NOMO-1 (cell line): ENCODE measurements around the gene ACP5.
"Not testable (repeated sequence)": the region's sequence is repeated elsewhere in the genome, so short reads cannot be mapped to it uniquely, and the experiment has no call there.

Source experiments
- DNase-seq, 2 experiments: peaks; one replicate each; lab custom pipeline; 2025; ENCODE audit not compliant: unreplicated experiment in 2 of 2; lab: John Stamatoyannopoulos, UW

Gene ACP5

DNA sequence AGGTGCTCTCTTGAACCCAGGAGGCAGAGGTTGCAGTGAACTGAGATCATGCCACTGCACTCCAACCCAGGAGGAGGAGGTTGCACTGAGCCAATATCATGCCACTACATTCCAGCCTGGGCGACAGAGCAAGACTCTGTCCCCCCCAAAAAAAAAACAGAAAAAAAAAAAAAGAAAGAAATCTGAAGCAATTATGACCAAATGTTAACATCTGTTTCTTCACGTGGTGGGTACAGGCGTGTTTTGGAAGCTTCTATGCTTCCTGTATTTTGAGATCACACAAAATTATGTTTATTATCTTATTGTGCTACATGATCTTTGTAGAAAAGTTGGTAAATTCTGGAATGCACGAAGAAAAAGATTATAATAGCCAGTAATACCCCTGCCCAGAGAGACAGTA is 2.7 kb upstream of the ACP5 start:
- DNase-seq, result peak in 1 of 2 experiments; percentile 13

DNA sequence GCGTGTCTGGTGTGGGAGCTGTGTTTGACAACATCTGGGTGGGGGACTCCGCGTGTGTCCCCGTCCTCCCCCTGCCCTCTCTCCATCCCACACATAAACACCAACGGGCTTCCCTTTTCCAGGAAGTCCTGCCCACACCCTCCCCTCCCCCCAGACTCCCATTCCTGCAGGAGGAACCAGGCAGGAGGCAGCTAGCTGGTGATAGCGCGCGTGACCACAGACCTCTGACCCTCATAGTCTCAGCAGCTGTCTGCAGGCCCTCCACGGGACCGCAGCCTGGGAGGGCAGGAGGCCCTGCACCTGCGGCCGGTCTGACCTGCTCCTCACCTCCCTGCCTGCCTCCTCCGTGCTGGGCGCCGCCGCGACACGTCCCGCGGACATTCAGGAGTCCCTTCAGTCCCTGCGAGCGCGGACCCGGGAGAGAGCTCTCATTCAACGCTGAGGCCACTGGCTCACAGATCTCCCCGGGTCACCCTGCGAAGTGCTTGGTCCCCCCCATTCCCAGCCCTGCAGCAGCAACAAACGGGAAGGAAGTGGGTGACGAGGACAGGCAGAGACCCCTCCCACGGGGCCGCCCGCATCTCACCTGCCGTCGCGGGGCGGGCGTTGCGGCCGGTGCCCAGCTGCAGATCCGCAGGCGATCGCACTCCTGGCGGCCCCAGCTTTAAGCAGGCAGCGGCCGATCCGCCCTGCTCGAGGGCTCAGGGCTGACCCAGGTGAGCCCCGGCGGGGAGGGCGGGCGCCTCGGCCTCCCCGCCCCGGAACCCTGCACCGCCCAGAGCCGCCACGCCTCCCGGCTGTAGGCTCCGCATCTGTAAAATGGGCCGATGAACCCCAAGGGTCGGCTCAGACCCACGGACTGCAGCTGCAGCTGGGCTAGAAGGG is 1.1 kb upstream of the ACP5 start:
- DNase-seq, result no peak

DNA sequence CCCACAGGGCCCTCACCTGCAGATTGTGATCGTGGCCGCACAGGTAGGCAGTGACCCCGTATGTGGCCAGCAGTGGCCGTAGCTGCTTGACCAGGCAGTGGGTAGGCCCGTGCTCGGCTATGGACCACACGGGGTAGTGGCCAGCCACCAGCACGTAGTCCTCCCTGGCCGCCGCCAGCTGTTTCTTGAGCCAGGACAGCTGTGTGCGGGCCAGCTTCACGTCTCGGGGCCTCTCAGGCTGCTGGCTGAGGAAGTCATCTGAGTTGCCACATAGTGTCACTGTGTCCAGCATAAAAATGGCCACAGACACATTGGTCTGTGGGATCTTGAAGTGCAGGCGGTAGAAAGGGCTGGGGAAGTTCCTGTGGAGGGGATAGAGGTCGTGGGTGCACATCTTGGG is 1.2 kb downstream of the ACP5 start:
- DNase-seq, result no peak

DNA sequence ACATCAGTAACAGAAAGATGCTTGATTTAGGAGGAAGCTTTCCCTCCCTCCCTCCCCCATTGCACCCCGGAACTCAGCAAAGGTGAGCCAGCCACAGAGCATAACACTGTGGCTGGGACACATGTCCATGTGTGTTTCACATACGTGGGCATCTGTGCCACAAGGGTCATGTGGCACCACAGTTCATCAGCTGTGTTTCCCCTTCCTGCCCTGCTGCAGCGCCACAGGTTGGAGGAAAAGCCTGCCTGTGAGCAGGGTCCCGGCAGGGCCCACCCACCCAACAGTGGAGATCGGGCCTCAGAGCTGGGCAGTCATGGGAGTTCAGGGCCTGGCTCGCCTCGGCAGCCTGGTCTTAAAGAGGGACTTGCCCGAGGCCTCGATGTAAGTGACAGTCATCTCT is 2.8 kb downstream of the ACP5 start:
- no peak for DNase-seq

DNA sequence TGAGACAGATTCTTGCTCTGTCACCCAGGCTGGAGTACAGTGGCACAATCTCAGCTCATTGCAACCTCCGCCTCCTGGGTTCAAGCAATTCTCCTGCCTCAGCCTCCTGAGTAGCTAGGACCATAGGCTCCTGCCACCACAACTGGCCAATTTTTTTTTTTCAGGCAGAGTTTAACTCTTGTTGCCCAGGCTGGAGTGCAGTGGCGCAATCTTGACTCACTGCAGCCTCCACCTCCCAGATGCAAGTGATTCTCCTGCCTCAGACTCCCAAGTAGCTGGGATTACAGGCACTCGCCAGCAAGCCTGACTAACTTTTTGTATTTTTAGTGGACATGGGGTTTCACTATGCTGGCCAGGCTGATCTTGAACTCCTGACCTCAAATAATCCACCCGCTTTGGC is 3.7 kb downstream of the ACP5 start:
- DNase-seq, result not testable (repeated sequence)

DNA sequence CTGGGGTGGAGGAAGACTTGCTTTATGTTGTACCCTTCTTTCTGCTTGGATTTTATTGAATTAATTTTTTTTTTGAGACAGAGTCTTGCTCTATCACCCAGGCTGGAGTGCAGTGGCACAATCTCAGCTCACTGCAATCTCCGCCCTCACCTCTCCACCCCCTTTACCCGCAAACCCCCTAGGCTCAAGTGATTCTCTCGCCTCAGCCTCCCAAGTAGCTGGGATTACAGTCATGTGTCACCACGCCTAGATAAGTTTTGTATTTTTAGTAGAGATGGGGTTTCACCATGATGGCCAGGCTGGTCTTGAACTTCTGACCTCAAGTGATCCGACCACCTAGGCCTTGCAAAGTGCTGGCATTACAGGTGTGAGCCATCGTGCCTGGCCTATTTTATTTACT is 4.1 kb downstream of the ACP5 start:
- DNase-seq, result not testable (repeated sequence)

DNA sequence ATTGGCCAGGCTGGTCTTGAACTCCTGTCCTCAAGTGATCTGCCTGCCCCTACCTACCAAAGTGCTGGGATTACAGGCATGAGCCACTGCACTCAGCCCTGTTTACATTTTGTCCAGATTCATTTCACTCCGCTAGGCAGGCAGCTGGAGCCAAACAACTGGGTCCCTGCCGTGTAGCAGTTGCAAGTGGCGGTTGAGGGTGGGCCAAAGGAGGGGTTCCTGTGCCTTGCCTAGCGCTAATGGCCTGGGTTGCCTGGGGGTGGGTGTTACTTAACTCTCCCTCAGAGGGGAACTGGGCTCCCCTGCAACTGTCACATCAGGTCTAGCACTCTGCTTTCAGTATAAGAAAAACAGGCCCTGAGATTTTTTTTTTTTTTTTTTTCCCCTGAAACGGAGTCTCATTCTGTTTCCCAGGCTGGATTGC is 7.4 kb downstream of the ACP5 start:
- peak; percentile 90 to 94 for DNase-seq

DNA sequence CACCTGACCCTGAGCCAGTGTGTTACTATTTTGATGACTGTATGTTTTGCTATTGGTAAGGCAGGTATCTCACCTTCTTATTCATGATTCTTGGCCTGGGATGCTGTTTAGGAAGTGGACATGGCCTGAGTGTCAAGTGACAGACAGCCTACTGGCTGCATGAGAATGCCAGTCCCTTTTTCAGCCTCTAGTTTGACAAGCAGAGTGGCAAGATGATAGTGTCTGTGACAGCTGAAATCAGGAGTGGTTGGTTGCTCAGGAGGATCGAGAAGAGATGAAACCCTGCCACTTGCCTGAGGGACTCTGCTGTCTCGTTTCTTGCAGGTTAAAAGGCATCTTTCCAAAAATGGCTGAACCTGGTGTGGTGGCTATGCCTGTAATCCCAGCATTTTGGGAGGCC is 11.3 kb downstream of the ACP5 start:
- DNase-seq, result no peak

DNA sequence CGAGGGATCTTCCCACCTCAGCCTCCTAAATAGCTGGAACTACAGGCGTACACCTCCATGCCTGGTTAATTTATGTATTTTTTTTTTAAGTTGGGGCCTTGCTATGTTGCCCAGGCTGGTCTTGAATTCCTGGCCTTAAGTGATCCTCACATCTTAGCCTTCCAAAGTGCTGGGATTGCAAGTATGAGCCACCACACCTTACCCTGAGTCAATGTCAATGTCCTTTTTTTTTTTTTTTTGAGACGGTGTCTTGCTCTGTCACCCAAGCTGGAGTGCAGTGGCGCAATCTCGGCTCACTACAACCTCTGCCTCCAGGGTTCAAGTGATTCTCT is 11.8 kb downstream of the ACP5 start:
- DNase-seq, result not testable (repeated sequence)

DNA sequence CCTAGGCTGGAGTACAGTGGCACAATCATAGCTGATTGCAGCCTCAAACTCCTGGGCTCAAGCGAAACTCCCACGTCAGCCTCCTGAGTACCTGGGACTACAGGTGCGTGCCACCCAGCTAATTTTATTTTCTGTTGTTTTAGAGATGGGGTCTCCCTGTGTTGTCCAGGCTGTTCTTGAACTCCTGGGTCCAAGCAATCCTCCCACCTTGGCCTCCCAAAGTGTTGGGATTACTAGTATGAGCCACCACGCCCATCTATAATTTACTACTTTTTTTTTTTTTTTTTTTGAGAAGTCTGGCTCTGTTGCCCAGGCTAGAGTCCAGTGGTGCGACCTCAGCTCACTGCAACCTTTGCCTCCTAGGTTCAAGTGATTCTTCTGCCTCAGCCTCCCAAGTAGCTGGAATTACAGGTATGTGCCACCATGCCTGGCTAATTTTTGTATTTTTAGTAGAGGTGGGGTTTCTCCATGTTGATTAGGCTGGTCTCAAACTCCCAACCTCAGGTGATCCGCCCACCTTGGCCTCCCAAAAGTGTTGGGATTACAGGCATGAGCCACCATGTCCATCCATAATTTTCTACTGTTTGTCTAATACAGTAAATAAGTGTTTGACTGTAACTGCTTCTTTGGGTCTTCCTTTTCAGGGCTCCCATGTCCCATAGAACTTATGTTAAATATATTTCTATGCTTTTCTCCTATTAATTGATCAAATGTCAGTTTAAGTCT is 13.2 kb downstream of the ACP5 start:
- not testable (repeated sequence) for DNase-seq

DNA sequence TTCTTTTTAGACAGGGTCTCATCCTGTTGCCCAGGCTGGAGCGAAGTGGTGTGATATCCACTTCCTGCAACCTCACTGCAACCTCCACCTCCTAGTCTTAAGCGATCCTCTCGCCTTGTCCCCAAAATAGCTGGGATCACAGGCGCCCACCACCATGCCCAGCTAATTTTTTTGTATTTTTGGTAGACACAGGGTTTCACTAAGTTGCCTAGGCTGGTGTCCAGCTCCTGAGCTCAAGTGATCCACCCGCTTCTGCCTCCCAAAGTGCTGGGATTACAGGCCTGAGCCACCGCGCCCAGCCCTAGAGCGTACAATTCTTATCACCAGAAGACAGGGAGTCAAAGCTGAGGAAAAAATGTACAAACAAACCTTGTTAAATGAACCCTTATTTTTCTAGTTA is 13.9 kb downstream of the ACP5 start:
- DNase-seq, result no peak

DNA sequence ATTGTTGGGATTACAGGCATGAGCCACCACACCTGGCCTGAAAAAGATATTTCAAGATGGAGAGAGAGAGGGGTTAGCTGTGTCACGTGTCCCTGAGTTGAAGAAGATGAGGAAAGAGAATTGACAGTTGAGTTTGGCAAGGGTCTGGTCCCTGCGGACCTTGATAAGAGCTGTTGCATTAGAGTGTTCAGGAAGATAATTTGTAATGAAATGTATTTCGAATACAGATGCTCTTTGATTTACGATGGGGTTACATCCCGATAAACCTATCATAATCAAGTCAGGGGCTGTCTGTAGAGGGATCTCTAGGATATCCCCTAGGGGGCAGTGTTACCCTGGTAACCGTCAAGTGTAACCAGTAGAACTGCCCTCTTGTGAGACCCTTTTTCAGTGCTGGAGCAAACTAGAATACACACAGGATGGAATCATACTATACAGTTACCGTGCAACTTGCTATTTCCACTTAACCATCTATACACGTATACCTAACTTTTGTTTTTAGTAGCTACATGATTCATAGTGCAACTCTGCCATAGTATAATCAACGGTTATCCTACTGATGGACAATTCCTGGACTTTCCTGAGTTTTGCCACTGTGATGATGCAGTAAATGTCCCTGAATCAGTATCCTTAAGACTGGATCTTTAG is 16.9 kb downstream of the ACP5 start:
- peak; percentile 34 to 90 for DNase-seq

DNA sequence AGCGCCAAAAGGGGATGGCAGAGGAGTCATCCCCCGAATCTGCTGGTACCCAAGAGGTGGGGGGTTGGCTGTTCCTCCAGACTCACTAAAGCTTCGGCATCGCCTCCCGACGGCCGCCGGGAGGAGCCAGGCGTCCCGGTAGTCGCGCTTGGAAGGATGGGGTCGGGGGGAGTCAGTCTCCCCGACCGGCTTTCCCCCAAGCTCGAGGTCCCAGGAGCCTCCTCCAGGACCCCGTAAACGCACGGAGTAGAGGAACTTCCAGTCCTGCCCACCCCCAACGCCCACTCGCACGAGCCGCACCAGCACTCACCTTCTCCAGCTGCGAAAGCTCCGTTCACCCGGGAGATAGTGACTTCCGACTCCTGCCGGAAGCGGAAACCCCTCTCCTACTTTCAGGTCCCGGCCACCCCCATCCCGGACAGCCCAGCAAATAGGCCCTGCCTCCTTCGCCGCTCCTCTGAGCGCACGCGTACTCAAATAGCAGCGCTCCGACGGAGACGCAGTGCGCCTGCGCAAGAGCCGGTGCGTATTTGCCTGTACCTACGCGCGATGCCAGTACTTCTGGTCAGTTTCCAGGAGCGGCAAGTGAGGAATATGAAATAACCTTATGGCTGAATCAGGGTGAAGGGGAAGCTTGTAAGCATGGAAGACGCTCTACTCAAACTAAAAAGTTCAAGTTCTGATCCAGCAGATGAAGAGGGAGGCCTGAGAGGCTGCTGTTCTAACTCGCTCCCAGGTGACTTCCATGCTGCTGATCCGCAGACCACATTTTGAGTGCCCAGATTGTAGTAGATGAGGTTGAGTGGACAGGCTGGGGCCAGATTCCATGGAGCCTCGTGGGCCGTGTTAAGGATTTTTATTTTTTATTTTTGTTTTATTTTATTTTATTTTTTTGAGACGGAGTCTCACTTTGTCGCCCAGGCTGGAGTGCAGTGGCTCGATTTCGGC is 18.3 kb downstream of the ACP5 start, which contains the start of gene ELOF1:
ELOF1 (minus strand) TSS at position 350 of the 948 bp plus-strand sequence. CDS start 4,883 bp downstream, outside the sequence.
- DNase-seq, result peak; percentile 97 to 98

DNA sequence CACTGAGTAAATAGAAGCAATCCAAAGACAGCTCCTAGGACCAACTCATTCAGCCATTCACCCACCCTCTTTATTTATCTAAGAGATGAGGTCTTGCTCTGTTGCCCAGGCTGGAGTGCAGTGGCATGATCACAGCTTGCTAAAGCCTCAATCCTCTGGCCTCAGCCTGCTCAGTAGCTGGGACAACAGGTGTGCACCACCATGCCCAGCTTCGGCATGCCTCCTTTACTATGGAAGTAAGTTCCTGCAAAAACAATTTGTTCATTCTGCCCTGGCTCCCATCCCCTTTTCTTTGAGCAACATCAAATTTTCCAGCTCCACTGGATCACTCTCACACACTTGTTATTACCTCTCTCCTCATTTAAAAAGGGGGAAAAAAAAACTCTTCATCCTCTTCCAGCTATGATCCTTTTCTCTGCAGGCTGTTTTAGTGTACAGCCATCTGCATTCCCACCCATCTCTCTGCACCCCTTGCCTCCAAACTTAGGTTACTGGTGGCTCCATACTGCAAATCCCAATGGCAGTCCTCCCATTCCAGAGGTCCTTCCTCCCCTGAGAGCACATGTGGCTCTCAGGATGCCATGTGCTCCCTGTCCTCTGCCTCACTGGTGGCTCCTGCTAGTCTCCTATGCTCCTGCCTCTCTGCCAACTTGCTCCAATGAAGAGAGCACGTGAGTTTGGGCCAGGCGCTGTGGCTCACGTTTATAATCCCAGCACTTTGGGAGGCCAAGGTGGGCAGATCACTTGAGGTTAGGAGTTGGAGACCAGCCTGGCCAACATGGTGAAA is 20.6 kb downstream of the ACP5 start:
- no peak for DNase-seq

DNA sequence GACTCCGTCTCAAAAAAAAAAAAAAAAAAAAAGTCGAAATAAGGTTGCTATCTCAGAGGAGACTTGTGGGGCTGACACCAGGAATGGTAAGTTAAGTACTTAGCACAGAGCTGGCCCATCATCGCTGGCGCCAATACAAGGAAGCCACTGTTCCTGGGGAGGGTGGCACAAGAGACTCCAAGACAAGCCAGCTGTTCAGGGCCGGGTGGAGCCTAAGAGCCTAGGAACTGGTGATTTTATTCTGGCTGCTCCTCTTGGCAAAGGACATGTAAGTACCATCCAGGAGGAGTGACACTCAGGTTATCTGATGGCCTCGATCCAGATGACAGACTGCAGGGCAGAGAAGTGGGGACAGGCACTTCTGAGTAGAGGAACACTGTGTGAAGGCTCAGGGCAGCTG is 22.2 kb downstream of the ACP5 start:
- DNase-seq, result no peak

DNA sequence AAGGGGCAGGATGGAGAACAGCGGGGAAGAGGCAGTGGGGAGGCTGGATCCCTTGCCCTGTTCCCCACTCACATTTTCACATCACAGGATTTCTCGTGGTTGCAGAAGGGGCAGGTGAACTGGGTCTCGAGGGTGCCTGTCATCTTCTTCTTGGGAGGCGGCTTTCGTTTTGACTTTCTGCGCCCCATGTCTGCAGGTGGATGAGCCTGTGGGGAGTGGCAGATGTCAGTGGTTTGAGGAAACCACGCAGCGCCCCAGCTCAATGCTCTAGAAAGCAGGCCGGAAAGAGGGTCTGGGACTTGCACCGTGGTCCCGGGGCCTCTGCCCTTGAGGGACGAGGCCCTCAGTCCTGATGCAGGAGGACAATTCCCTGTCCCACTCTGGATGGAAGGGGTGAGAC is 23.3 kb downstream of the ACP5 start:
- DNase-seq, result no peak

DNA sequence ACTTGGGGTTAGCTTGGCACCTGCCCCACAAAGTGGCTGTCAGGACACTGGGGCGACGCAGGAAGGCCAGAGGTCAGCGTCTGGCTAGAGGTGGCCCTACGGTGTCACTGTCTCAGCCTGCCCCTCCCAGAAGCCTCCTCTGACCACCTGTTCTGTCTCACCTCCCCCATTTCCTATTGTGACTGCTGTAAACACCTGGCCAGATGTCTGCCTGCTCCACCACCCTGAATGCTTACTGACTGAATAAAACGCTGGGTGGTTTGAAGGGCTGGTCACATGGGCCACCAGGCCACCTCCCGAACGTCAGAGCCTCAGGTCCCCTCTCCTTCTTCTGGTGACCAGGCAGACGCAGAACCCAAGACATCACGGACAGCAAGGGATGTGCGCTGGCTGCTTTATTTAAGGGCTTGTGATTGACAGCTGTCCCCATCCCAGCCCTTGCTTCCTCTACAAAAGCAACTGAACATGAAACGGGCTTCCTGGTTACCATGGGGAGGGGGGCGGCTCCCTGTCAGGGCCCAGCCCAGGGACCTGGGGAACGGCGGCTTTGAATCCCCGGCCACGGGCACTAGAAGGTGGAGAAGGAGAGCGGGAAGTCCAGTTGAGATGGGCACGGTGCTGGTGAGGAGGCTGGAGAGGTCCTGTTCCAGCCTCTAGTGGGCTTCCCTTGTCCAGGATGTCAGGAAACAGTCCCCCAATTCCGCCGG is 24.6 kb downstream of the ACP5 start:
- no peak for DNase-seq

DNA sequence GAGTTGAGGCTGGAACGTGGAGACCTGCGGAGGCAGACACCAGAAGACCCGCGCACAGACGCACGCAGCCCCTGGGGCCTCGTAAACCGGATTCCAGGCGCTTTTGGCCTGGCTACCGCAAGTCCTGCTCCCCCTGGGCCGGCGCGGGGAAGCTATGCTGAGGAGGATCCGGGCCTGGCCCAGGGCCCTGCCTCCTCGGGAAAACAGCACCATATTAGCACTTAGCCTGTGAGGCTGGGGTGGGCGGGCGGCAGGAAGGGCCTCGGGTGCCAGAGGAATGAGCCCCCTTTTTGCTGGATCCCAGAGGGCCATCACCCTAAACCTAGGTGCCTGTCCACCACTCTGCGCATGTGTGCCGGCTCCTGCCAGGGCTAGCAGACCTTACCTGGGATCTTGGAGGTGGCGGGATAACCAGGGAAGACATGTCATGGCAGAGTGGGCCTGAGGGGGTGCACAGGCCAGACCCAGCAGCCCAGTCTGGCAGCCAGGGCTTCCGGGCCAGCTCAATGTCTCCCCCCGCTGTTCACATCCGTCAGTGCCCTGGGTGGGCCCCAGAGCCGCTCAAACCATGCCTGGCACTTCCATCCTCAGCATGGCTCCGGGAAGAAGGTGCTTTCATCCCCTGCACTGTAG is 25.7 kb downstream of the ACP5 start:
- no peak for DNase-seq

DNA sequence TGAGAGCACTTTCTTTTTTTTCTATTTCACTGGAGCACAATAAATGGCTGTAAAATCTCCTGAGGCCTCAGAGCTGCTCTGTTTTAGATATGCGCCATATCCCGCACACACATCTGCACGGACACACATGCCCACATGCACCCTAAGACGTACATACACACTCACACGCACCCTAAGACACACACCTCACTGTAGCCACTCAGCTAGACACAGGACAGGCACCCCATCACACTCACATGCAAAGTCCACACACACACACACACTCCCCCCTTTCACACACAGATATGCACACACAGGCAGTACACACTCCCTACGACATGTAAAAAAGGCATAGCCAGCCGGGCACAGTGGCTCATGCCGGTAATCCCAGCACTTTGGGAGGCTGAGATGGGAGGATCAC is 27.2 kb downstream of the ACP5 start:
- no peak for DNase-seq
